Measurements from ENCODE around the gene COLEC11.

- TF ChIP-seq POLR2A (IDR thresholded peaks at IDR 0.05; ENCODE audit: low read depth, low read length) (no peak), POLR2AphosphoS5 (IDR thresholded peaks at IDR 0.05; ENCODE audit: low read depth, low read length) (no peak)
Observed at GRCh38 chr2:3625186-3625585, 30.3 kb downstream of the COLEC11 start.

Measured in GM12892 (cell line).